Amygdala (tissue), 56 donors: ENCODE measurements around the gene AKR1C8.
"Not testable (repeated sequence)": the region's sequence is repeated elsewhere in the genome, so short reads cannot be mapped to it uniquely, and the experiment has no call there.

Experiments used
- DNase-seq, 56 donors: peaks; one replicate each; lab custom pipeline; 2025; lab: John Stamatoyannopoulos, UW

The AKR1C8 gene

GRCh38 chr10:5116621-5117020, 68.3 kb downstream of the AKR1C8 start:
- DNase-seq: no peak

- not testable (repeated sequence) for DNase-seq
Observed at GRCh38 chr10:5109861-5110260, 75.1 kb downstream of the AKR1C8 start.

GRCh38 chr10:5108658-5109416, 76.1 kb downstream of the AKR1C8 start:
- no peak for DNase-seq

- no peak for DNase-seq
Observed at GRCh38 chr10:5107860-5108526, 77.0 kb downstream of the AKR1C8 start.

GRCh38 chr10:5106553-5106952, 78.4 kb downstream of the AKR1C8 start:
- DNase-seq: no peak

- DNase-seq: no peak
Observed at GRCh38 chr10:5105626-5106025, 79.3 kb downstream of the AKR1C8 start.
